ENCODE results near the gene TXK.

GRCh38 chr4:48037117-48037462 lies 97.0 kb downstream of the TXK start:
- TF ChIP-seq HDAC6 (IDR thresholded peaks at IDR 0.05; ENCODE audit: unreplicated experiment) (no peak), PRDM15 (CRISPR knock-in tag; IDR thresholded peaks at IDR 0.05) (no peak), SREBF2 (IDR thresholded peaks at IDR 0.05; ENCODE audit: low read length) (no peak), TAF1 (IDR thresholded peaks at IDR 0.05; ENCODE audit: borderline replicate concordance, low read depth, low read length) (no peak), RFX5 (IDR thresholded peaks at IDR 0.05; ENCODE audit: low read depth, low read length) (no peak), SRF (IDR thresholded peaks at IDR 0.05; ENCODE audit: low read depth in 2 of 2, low read length in 2 of 2) (no peak), SREBF1 (IDR thresholded peaks at IDR 0.05; ENCODE audit: low read length) (no peak), USF1 (IDR thresholded peaks at IDR 0.05; ENCODE audit: borderline replicate concordance, extremely low read length, insufficient read depth, low read depth, low read length) (no peak), BRCA1 (IDR thresholded peaks at IDR 0.05; ENCODE audit: low read depth, low read length) (no peak), SP1 (IDR thresholded peaks at IDR 0.05; ENCODE audit: low read depth, low read length) (no peak), EZH2 (IDR thresholded peaks at IDR 0.05; ENCODE audit: borderline replicate concordance, control insufficient read depth, low read depth, low read length) (no peak)
- TF ChIP-seq, protein P1, sequence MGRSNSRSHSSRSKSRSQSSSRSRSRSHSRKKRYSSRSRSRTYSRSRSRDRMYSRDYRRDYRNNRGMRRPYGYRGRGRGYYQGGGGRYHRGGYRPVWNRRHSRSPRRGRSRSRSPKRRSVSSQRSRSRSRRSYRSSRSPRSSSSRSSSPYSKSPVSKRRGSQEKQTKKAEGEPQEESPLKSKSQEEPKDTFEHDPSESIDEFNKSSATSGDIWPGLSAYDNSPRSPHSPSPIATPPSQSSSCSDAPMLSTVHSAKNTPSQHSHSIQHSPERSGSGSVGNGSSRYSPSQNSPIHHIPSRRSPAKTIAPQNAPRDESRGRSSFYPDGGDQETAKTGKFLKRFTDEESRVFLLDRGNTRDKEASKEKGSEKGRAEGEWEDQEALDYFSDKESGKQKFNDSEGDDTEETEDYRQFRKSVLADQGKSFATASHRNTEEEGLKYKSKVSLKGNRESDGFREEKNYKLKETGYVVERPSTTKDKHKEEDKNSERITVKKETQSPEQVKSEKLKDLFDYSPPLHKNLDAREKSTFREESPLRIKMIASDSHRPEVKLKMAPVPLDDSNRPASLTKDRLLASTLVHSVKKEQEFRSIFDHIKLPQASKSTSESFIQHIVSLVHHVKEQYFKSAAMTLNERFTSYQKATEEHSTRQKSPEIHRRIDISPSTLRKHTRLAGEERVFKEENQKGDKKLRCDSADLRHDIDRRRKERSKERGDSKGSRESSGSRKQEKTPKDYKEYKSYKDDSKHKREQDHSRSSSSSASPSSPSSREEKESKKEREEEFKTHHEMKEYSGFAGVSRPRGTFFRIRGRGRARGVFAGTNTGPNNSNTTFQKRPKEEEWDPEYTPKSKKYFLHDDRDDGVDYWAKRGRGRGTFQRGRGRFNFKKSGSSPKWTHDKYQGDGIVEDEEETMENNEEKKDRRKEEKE (IDR thresholded peaks at IDR 0.05): no peak

Data from GM12878 (cell line).